Measurements from ENCODE around the gene PTGS1. TPM values are rescaled to one million over a fixed set of nuclear protein-coding genes. Genes with fewer than 3 reads are reported as not detected.
"Not testable (repeated sequence)": the region's sequence is repeated elsewhere in the genome, so short reads cannot be mapped to it uniquely, and the experiment has no call there.

The PTGS1 gene
- total RNA-seq, 1 donor from 2014 or later, result 33.4 TPM

GRCh38 chr9:122329597-122329996, 41.2 kb upstream of the PTGS1 start:
- Mint-ChIP-seq H3K4me1 (ENCODE audit: unreplicated experiment) (peaks cover 41% of the 10 kb centered on the region), H3K4me3 (ENCODE audit: unreplicated experiment) (no peak overlapping the region), H3K36me3 (ENCODE audit: low read depth, unreplicated experiment) (peaks cover 10% of the 10 kb centered on the region), H3K9me3 (ENCODE audit: unreplicated experiment) (no peaks in the 10 kb centered on the region), H3K27me3 (ENCODE audit: unreplicated experiment) (no peaks in the 10 kb centered on the region), H3K27ac (ENCODE audit: unreplicated experiment) (no peak overlapping the region)
- no peak for TF ChIP-seq CTCF (IDR thresholded peaks at IDR 0.05; ENCODE audit: unreplicated experiment)
- DNase-seq (ENCODE audit: low spot score), result no peak

- H3K27me3 Mint-ChIP-seq (ENCODE audit: unreplicated experiment); H3K4me3 Mint-ChIP-seq (ENCODE audit: unreplicated experiment); H3K36me3 Mint-ChIP-seq (ENCODE audit: low read depth, unreplicated experiment); DNase-seq (ENCODE audit: low spot score); H3K27ac Mint-ChIP-seq (ENCODE audit: unreplicated experiment); H3K9me3 Mint-ChIP-seq (ENCODE audit: unreplicated experiment): not testable (repeated sequence)
- peaks cover 44% of the 10 kb centered on the region for H3K4me1 Mint-ChIP-seq (ENCODE audit: unreplicated experiment)
These were observed 40.4 kb upstream of the PTGS1 start for GRCh38 chr9:122330466-122330865.

- Mint-ChIP-seq H3K4me3 (ENCODE audit: unreplicated experiment) (peak overlapping the region; percentile 74), H3K36me3 (ENCODE audit: low read depth, unreplicated experiment) (peaks cover 3% of the 10 kb centered on the region), H3K27ac (ENCODE audit: unreplicated experiment) (peak overlapping the region; percentile 98), H3K27me3 (ENCODE audit: unreplicated experiment) (peaks cover 1% of the 10 kb centered on the region), H3K9me3 (ENCODE audit: unreplicated experiment) (no peaks in the 10 kb centered on the region), H3K4me1 (ENCODE audit: unreplicated experiment) (peaks cover 53% of the 10 kb centered on the region)
- no peak for TF ChIP-seq CTCF (IDR thresholded peaks at IDR 0.05; ENCODE audit: unreplicated experiment)
- no peak for DNase-seq (ENCODE audit: low spot score)
These were observed 39.3 kb upstream of the PTGS1 start for GRCh38 chr9:122331523-122331927.

GRCh38 chr9:122332083-122332482, 38.7 kb upstream of the PTGS1 start:
- Mint-ChIP-seq H3K27me3 (ENCODE audit: unreplicated experiment) (peaks cover 3% of the 10 kb centered on the region), H3K4me3 (ENCODE audit: unreplicated experiment) (no peak overlapping the region), H3K4me1 (ENCODE audit: unreplicated experiment) (peaks cover 55% of the 10 kb centered on the region), H3K27ac (ENCODE audit: unreplicated experiment) (peak overlapping the region; percentile 98), H3K36me3 (ENCODE audit: low read depth, unreplicated experiment) (peaks cover 3% of the 10 kb centered on the region), H3K9me3 (ENCODE audit: unreplicated experiment) (no peaks in the 10 kb centered on the region)
- no peak for TF ChIP-seq CTCF (IDR thresholded peaks at IDR 0.05; ENCODE audit: unreplicated experiment)
- peak; percentile 51 for DNase-seq (ENCODE audit: low spot score)

GRCh38 chr9:122332644-122333043, 38.2 kb upstream of the PTGS1 start:
- Mint-ChIP-seq H3K4me3 (ENCODE audit: unreplicated experiment) (peak overlapping the region; percentile 17), H3K36me3 (ENCODE audit: low read depth, unreplicated experiment) (peaks cover 3% of the 10 kb centered on the region), H3K9me3 (ENCODE audit: unreplicated experiment) (no peaks in the 10 kb centered on the region), H3K27ac (ENCODE audit: unreplicated experiment) (peak overlapping the region; percentile 98), H3K4me1 (ENCODE audit: unreplicated experiment) (peaks cover 58% of the 10 kb centered on the region), H3K27me3 (ENCODE audit: unreplicated experiment) (peaks cover 5% of the 10 kb centered on the region)
- TF ChIP-seq CTCF (IDR thresholded peaks at IDR 0.05; ENCODE audit: unreplicated experiment), result no peak
- no peak for DNase-seq (ENCODE audit: low spot score)

Data from endothelial cell (in vitro differentiated cells).